Stimulated activated memory B cell treated with anti-CD40 and anti-IgM and Interleukin-4, amounts not matched to agents 10 μg/mL and 1 μg/mL and 100 μg/mL, for 72 hours (primary cell): Measurements from ENCODE around the gene TRAF1.
A peak's percentile ranks its signal among the peaks of the same experiment; 100 is the strongest.

ENCODE experiments used
- ATAC-seq: fragments of 150-1000 bp; cut with Tn5 transposase; 2 replicates; pipeline ENCODE4 v1.10.0; 2021
- H3K27ac Mint-ChIP-seq: one replicate; pipeline ENCODE4 v1.8.0; 2022; ENCODE audit warnings: mild to moderate bottlenecking, mixed read lengths
- H3K27me3 Mint-ChIP-seq: one replicate; pipeline ENCODE4 v1.8.0; 2022; ENCODE audit warnings: mixed read lengths
- H3K36me3 Mint-ChIP-seq: one replicate; pipeline ENCODE4 v1.8.0; 2022; ENCODE audit warnings: mixed read lengths
- H3K4me1 Mint-ChIP-seq: one replicate; pipeline ENCODE4 v1.8.0; 2022; ENCODE audit warnings: mixed read lengths
- H3K4me3 Mint-ChIP-seq: one replicate; pipeline ENCODE4 v1.8.0; 2022; ENCODE audit warnings: mild to moderate bottlenecking, moderate library complexity, mixed read lengths
- H3K9me3 Mint-ChIP-seq: one replicate; pipeline ENCODE4 v1.8.0; 2022; ENCODE audit warnings: mixed read lengths

Gene TRAF1

GRCh38 chr9:120911295-120911837 is 15.2 kb downstream of the TRAF1 start:
- Mint-ChIP-seq H3K27me3 (no peaks in the 10 kb centered on the region), H3K9me3 (no peaks in the 10 kb centered on the region), H3K36me3 (peaks cover 94% of the 10 kb centered on the region), H3K27ac (peak overlapping the region; percentile 46), H3K4me1 (peaks cover 80% of the 10 kb centered on the region), H3K4me3 (no peak overlapping the region)
- no peak for ATAC-seq

DNA sequence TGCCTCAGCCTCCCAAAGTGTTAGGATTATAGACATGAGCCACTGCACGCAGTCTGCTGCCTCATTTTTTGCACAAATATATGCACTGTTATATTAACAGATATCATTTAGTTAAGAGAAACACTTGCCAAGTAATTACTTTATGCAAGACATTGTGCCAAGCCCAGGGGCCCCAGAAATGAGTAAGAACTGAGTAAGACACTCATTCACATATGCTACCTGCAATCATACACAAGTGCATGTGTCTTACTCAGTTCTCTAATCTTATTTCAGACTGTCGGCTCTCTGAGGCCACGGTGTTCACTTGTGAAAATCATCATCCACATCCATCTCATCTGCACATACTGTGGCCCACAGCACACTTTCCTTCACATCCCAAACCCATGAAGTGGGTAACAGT is 16.0 kb downstream of the TRAF1 start:
- Mint-ChIP-seq H3K27ac (peak overlapping the region; percentile 46), H3K4me3 (no peak overlapping the region), H3K27me3 (no peaks in the 10 kb centered on the region), H3K4me1 (peaks cover 81% of the 10 kb centered on the region), H3K36me3 (peaks cover 88% of the 10 kb centered on the region), H3K9me3 (no peaks in the 10 kb centered on the region)
- ATAC-seq, result no peak

DNA sequence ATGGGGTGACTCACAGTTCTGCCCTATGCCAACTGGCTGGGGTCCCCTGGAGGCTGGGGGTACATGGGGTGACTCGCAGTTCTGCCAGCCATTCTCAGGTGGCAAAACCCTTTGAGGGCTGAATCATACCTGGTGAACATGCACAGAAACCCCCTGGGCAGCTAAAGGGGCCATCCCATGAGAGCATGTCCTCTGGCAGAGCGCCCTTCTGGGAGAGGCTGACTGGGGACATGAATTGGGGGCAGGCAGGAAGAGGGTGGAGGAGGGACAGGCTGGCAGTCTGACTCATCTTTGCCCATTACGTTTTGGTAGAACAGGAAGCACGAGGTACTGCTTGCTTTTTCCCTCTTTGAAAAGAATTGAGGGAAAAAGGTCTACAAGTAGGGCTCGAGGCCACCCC is 16.7 kb downstream of the TRAF1 start:
- peaks cover 88% of the 10 kb centered on the region for H3K36me3 Mint-ChIP-seq
- peaks cover 88% of the 10 kb centered on the region for H3K4me1 Mint-ChIP-seq
- no peak overlapping the region for H3K4me3 Mint-ChIP-seq
- ATAC-seq, result peak; percentile 59
- H3K9me3 Mint-ChIP-seq, result no peaks in the 10 kb centered on the region
- H3K27ac Mint-ChIP-seq, result peak overlapping the region; percentile 17
- no peaks in the 10 kb centered on the region for H3K27me3 Mint-ChIP-seq

- Mint-ChIP-seq H3K27me3 (no peaks in the 10 kb centered on the region), H3K4me1 (peaks cover 86% of the 10 kb centered on the region), H3K36me3 (peaks cover 70% of the 10 kb centered on the region)
These were observed 21.1 kb downstream of the TRAF1 start for GRCh38 chr9:120905315-120906164.

DNA sequence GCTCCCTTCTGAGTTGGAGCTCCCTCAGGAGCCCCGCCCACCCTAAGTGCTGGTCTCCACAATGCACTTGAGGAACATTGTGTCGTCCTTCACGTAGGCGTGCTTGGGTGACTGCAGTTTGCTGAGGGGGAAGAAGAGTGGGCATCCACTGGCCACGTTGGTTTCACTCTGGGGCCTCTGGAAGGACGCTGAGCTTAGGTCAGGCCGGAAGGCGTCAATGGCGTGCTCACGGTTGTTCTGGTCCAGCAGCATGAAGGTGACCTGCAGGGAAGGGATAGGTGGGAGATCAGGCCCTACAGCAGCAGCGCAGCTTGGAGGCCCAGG is 21.7 kb downstream of the TRAF1 start:
- H3K27ac Mint-ChIP-seq, result peak overlapping the region; percentile 78
- H3K4me1 Mint-ChIP-seq, result peaks cover 88% of the 10 kb centered on the region
- no peaks in the 10 kb centered on the region for H3K27me3 Mint-ChIP-seq
- no peaks in the 10 kb centered on the region for H3K9me3 Mint-ChIP-seq
- H3K36me3 Mint-ChIP-seq, result peaks cover 71% of the 10 kb centered on the region
- ATAC-seq, result no peak
- H3K4me3 Mint-ChIP-seq, result no peak overlapping the region

More at GRCh38 chr9:120905315-120906164, 21.1 kb downstream of the TRAF1 start:
- Mint-ChIP-seq H3K9me3 (no peaks in the 10 kb centered on the region), H3K27ac (peak overlapping the region; percentile 78), H3K4me3 (no peak overlapping the region)
- peak; percentile 59 for ATAC-seq

DNA sequence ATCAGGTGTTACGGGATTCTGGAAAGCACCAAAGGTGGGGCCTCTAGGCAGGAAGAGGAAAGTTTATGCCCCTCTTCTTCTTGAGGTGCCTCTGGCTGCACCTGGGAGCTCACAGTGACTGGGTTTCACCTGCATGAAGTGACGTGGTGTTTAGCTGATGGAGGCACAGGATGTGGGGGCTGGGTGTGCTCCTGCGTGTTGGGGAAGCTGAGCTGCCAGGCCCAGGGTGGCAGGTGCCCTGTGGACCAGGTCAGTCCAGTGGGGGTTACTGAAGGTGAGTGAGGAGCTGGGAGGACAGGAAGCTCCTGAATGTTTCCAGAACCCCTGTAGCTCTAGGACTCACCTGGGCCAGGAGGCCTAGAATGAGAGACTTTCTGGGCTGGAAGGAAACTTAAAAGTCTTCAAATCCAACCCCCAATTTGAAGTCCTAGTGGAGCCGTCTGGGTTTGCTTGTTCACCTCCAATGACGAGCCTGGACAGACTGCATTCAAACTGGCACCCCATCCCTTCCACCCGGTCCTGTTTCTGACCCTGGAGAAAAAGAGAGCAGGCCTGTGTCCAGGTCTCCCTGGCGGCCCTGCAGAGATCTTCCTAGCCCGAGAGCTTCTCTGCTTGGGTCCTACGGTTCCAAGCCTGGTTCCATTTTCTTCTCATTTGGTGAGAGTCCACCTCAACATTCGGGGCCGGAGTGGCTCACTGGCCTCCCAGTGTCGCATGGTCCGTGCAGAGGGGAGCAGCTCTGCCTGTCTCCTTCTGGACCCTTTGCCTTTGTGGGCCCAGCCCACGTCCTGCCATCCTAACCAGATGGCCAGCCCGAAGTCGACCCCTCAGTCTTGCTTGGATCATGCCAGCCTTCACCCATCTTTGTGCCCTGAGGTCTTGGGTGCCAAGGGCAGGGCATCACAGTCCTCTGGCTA is 22.3 kb downstream of the TRAF1 start:
- Mint-ChIP-seq H3K9me3 (no peaks in the 10 kb centered on the region), H3K27ac (peak overlapping the region; percentile 78), H3K27me3 (no peaks in the 10 kb centered on the region), H3K4me3 (no peak overlapping the region), H3K36me3 (peaks cover 65% of the 10 kb centered on the region), H3K4me1 (peaks cover 86% of the 10 kb centered on the region)
- ATAC-seq, result peak; percentile 78

DNA sequence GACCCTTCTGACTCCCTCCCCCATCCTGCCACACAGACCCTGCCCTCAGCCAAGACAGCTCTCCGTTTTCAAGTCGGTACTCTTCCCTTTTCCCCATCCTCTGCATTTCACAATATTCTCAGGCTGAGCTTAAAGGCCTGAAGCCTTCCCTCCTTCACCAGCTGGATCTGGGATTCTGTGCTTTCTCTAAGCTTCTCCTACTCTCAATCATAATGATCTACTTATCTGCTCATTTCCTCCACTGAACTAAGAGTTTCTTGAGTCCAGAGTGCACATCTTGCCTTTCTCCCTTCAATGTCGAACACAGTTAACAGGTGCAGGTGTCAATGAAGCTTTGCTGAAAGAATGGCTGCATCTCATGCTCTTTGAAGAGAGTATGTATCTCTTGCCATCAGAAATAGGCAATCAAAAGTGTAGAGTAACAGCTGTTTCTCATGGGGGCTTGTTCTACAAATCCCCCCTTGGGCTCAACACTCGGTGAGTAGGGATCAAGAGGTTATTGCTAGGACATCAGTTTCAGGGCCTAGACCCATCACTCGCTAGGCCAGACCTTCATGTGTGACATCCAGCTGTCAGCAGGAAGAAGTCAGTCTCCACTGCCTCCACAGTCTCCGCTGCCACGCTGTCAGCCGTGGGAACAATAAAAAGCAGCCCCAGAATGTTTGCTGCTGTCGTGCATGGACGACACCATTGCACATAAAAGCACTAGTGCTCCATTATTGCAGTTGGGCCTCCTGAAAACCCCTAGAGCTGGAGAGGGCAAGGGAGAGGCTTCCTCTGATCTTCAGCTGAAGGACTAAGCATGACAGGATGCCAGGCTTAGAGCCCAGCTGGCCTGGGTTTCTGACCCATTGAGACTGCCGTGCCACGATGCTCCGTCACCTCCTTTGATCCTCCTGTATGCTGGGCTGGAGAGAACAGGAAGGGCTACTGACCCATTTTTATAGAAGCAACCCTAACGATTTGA is 23.7 kb downstream of the TRAF1 start:
- peak overlapping the region; percentile 78 for H3K27ac Mint-ChIP-seq
- peaks cover 80% of the 10 kb centered on the region for H3K4me1 Mint-ChIP-seq
- H3K9me3 Mint-ChIP-seq, result no peaks in the 10 kb centered on the region
- H3K27me3 Mint-ChIP-seq, result no peaks in the 10 kb centered on the region
- peaks cover 54% of the 10 kb centered on the region for H3K36me3 Mint-ChIP-seq
- peak overlapping the region; percentile 0 for H3K4me3 Mint-ChIP-seq
- ATAC-seq, result no peak

DNA sequence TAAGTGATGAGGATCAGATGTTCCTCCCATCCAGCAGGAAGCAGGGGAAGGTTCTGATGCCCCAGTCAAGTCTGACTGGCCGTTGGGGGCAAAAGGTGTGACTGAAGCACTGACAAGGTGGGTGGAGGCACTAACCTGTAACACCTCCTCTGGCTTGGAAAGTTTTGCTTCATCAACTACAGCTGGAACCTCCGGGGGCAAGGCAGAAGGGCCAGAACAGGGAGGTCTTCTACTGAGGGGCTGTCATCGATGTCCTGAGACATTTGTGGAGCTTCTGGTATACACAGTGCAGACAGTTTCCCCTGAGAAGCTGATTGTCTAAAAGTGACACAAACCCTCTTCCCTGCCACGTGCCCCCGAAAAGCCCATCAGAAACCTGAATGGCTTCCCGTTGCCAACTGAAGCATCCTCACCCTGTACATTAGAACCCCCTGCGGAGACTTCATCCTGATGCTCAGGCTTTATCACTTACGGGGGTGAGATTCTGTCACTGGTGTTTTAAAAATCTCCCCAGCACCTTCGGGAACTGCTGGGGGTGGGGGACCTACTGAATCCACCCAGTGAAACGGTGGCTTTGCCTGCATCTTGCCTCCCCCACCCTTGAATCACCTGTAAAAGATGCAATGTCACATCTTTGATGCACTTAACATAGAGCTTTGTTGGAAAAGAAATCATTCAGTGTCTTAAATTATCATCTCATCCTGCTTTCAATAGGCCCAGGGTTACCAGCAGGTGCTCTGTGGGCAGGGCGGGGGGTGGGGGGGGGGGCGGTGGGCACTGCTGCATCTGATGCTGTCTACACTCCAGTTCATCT is 24.6 kb downstream of the TRAF1 start:
- Mint-ChIP-seq H3K27me3 (no peaks in the 10 kb centered on the region), H3K4me1 (peaks cover 75% of the 10 kb centered on the region), H3K36me3 (peaks cover 47% of the 10 kb centered on the region), H3K4me3 (no peak overlapping the region), H3K9me3 (no peaks in the 10 kb centered on the region), H3K27ac (peak overlapping the region; percentile 78)
- no peak for ATAC-seq

- Mint-ChIP-seq H3K9me3 (no peaks in the 10 kb centered on the region), H3K36me3 (peaks cover 43% of the 10 kb centered on the region), H3K4me1 (peaks cover 67% of the 10 kb centered on the region), H3K27ac (peak overlapping the region; percentile 78), H3K4me3 (no peak overlapping the region), H3K27me3 (no peaks in the 10 kb centered on the region)
- ATAC-seq, result no peak
These were observed 25.8 kb downstream of the TRAF1 start for GRCh38 chr9:120900824-120901223.

DNA sequence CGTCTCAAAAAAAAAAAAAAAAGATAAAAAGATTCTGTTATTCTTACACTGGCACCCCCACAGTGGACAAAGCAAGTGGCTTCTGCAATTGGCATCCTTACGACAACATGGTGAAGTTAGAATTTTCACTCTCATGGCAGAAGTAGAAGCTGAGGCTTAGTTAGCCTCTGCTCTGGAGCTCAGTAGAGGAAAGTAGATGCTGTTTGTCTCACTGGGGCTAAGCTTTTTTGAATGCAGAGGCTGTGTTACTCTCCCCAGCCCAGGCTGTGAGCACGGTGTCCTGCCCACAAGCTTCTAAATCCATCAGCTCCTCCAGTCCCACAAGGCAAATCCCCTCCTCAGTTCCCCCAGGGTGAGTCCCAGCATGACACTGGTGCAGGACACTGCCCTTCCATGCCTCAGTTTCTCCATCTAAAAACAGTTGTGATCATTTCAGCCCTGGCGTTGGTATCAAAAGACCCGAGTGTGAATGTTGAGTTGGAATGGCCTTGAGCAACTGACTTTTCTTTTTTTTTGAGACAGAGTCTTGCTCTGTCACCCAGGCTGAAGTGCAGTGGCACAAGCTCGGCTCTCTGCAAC is 27.0 kb downstream of the TRAF1 start:
- Mint-ChIP-seq H3K9me3 (no peaks in the 10 kb centered on the region), H3K27ac (peak overlapping the region; percentile 78), H3K4me3 (peak overlapping the region; percentile 30), H3K36me3 (peaks cover 32% of the 10 kb centered on the region), H3K27me3 (no peaks in the 10 kb centered on the region), H3K4me1 (peaks cover 55% of the 10 kb centered on the region)
- ATAC-seq, result no peak

- H3K4me3 Mint-ChIP-seq, result no peak overlapping the region
- H3K27me3 Mint-ChIP-seq, result no peaks in the 10 kb centered on the region
- peaks cover 48% of the 10 kb centered on the region for H3K4me1 Mint-ChIP-seq
- H3K36me3 Mint-ChIP-seq, result peaks cover 28% of the 10 kb centered on the region
- H3K27ac Mint-ChIP-seq, result peak overlapping the region; percentile 32
- ATAC-seq, result no peak
- H3K9me3 Mint-ChIP-seq, result no peaks in the 10 kb centered on the region
These were observed 28.2 kb downstream of the TRAF1 start for GRCh38 chr9:120898396-120898795.

- no peaks in the 10 kb centered on the region for H3K9me3 Mint-ChIP-seq
- no peak overlapping the region for H3K27ac Mint-ChIP-seq
- no peak overlapping the region for H3K4me3 Mint-ChIP-seq
- peaks cover 51% of the 10 kb centered on the region for H3K4me1 Mint-ChIP-seq
- ATAC-seq, result no peak
- H3K36me3 Mint-ChIP-seq, result peaks cover 14% of the 10 kb centered on the region
- no peaks in the 10 kb centered on the region for H3K27me3 Mint-ChIP-seq
These were observed 30.6 kb downstream of the TRAF1 start for GRCh38 chr9:120895951-120896350.

DNA sequence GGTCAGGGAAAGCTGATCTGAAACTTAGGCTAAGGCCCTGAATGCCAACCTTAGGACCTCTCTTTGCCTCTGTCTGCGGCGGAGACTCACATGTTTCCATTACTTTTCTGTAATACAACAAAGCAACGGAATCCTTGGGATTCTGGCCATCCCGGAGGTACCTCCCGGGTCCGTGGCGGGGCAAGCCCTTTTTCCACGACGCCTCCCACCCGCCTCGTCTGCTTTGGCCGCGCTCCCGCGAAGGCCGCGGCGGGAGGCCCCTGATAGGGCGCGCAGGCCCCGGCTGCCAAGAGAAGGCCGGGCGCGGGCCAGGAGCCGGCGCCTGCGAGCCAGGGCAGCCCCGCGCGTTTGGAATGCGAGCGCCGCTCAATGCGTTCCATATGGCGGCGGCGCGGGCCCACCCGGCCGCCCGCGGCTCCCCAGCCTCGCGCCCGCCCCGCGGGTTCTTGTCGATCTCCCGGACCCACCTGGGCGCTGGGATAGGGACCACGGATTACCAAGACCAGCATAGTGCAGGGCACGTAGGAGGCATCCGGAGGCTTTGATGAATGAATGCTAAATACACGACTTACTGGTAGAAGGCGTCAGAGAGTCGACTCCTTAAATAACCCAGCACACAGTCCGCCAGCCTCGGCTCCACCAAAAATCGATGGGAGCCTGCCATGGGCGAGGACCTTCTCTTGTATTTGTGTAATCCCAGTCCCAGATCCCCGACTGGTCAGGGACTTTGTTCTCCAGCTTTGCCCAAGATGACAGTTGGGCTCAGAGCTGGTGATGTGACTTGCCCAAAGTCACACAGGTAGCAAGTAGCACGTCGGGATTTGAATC is 32.1 kb downstream of the TRAF1 start:
- peaks cover 5% of the 10 kb centered on the region for H3K36me3 Mint-ChIP-seq
- no peak for ATAC-seq
- no peaks in the 10 kb centered on the region for H3K27me3 Mint-ChIP-seq
- H3K9me3 Mint-ChIP-seq, result no peaks in the 10 kb centered on the region
- no peak overlapping the region for H3K27ac Mint-ChIP-seq
- no peak overlapping the region for H3K4me3 Mint-ChIP-seq
- H3K4me1 Mint-ChIP-seq, result peaks cover 47% of the 10 kb centered on the region
